HepG2 (cell line): ENCODE data around the gene RGS6. TPM values are rescaled to one million over a fixed set of nuclear protein-coding genes. Genes with fewer than 3 reads are reported as not detected.

Experiments
- ATAC-seq: fragments of 200-7000 bp; cut with Tn5 transposase; 3 replicates; pipeline ENCODE4 v1.9.1; 2020; ENCODE audit warnings: mild to moderate bottlenecking, moderate library complexity
- BruUV-seq: library from RNA; stranded (reverse); fragments of 400-500 nt; replicated peaks from 2 replicates; lab custom pipeline; 2021; lab: Mats Ljungman, UMichigan
- CTCF ChIA-PET: fragments of 300-600 bp; formaldehyde crosslinking; extraction: SDS; loops from one replicate; lab custom pipeline; 2021; ENCODE audit warnings: low total read pairs, inconsistent platforms, low intra/inter-chr PET ratio; lab: Yijun Ruan, JAX
- POLR2A ChIA-PET: fragments of 350-600 bp; sonication (Branson Sonifier 250); formaldehyde crosslinking; loops from one replicate; lab custom pipeline; 2020; ENCODE audit warnings: antibody characterized with exemption, inconsistent platforms; lab: Yijun Ruan, JAX
- DNase-seq: peaks from one replicate; pipeline ENCODE4 v3.0.0-alpha.2; 2015; ENCODE audit warnings: low spot score
- FAIRE-seq: peaks from 3 replicates; lab custom pipeline; 2011; peaks lifted over from hg19 to GRCh38; lab: Jason Lieb, UNC
- H2AFZ ChIP-seq: one replicate; pipeline ENCODE4 v1.6.1; 2011; ENCODE audit warnings: low read length, inconsistent platforms
- H3K27ac ChIP-seq: fragments of 300-600 bp; 3 replicates; pipeline ENCODE4 v1.8.0; 2011; ENCODE audit warnings: mixed run types, mild to moderate bottlenecking, mixed read lengths, low read length, inconsistent platforms; ENCODE audit not compliant: insufficient read depth; ENCODE audit errors: extremely low read length
- H3K27me3 ChIP-seq, 2 experiments: fragments of 200-600 bp in 1 of 2; 2 replicates in 1 of 2; 3 replicates in 1 of 2; pipeline versions ENCODE4 v1.6.0 to v1.8.0; 2011; ENCODE audit warnings: low read length in 2 of 2, mild to moderate bottlenecking in 2 of 2, moderate library complexity in 2 of 2, inconsistent platforms in 1 of 2; ENCODE audit not compliant: insufficient read depth in 2 of 2, control insufficient read depth in 1 of 2
- H3K36me3 ChIP-seq, 2 experiments: fragments of 200-600 bp in 1 of 2; replicated peaks in 1 of 2; 2 replicates in 1 of 2; 3 replicates in 1 of 2; pipeline versions ENCODE4 v1.5.1 to v1.8.0; 2011; ENCODE audit warnings: low read length in 2 of 2, inconsistent platforms in 1 of 2; ENCODE audit not compliant: insufficient read depth in 2 of 2, control insufficient read depth in 1 of 2
- H3K4me1 ChIP-seq: 2 replicates; pipeline ENCODE4 v1.5.1; 2012; ENCODE audit warnings: low read length, inconsistent platforms; ENCODE audit not compliant: insufficient read depth
- H3K4me2 ChIP-seq: 2 replicates; pipeline ENCODE4 v1.6.0; 2011; ENCODE audit warnings: low read depth, low read length, inconsistent platforms
- H3K4me3 ChIP-seq, 3 experiments: fragments of 200-600 bp in 1 of 3; sonication (generic), shearing (Covaris generic) in 1 of 3; replicated peaks in 1 of 3; 2 replicates each; pipeline ENCODE4 v1.5.1; 2011 to 2016; ENCODE audit warnings: low read length in 3 of 3, inconsistent platforms in 2 of 3, low read depth in 2 of 3, mild to moderate bottlenecking in 2 of 3, control low read depth in 1 of 3, mixed read lengths in 1 of 3; ENCODE audit not compliant: insufficient read depth in 1 of 3
- H3K79me2 ChIP-seq: one replicate; pipeline ENCODE4 v1.6.1; 2011; ENCODE audit warnings: low read length, inconsistent platforms; ENCODE audit not compliant: insufficient read depth
- H3K9ac ChIP-seq: 2 replicates; pipeline ENCODE4 v1.6.0; 2011; ENCODE audit warnings: mild to moderate bottlenecking, low read depth, low read length, inconsistent platforms; ENCODE audit not compliant: insufficient read depth
- H3K9me3 ChIP-seq: 2 replicates; pipeline ENCODE4 v1.5.1; 2012; ENCODE audit warnings: mild to moderate bottlenecking, low read length
- H4K20me1 ChIP-seq: 2 replicates; pipeline ENCODE4 v1.6.0; 2011; ENCODE audit warnings: inconsistent platforms, mild to moderate bottlenecking, low read length, moderate library complexity; ENCODE audit not compliant: insufficient read depth
- ATF4 ChIP-seq, 2 experiments: fragments of 450-650 bp in 1 of 2; sonication (generic) in 1 of 2; formaldehyde crosslinking; IDR thresholded peaks; 2 replicates each; pipeline versions ENCODE4 v1.5.0 to v1.8.0; 2020 to 2022; ENCODE audit warnings: mild to moderate bottlenecking in 1 of 2, missing genetic modification reagents in 1 of 2
- BCL3 ChIP-seq: sonication (generic); formaldehyde crosslinking; IDR thresholded peaks from 2 replicates; pipeline ENCODE4 v1.5.1; 2020; ENCODE audit warnings: mild to moderate bottlenecking, missing genetic modification reagents, moderate library complexity
- ERF ChIP-seq: IDR thresholded peaks from 2 replicates; pipeline ENCODE4 v1.6.1; 2018; ENCODE audit warnings: missing biosample characterization, missing genetic modification reagents
- FUBP1 ChIP-seq: sonication (generic); formaldehyde crosslinking; IDR thresholded peaks from 2 replicates; pipeline ENCODE4 v1.5.1; 2020; ENCODE audit warnings: missing genetic modification reagents, mild to moderate bottlenecking, borderline replicate concordance
- GMEB2 ChIP-seq: IDR thresholded peaks from 2 replicates; pipeline ENCODE4 v1.6.1; 2016; ENCODE audit warnings: missing biosample characterization, missing genetic modification reagents, low read depth
- KLF13 ChIP-seq: sonication (generic); formaldehyde crosslinking; IDR thresholded peaks from 2 replicates; pipeline ENCODE4 v1.4.0; 2020; ENCODE audit warnings: mild to moderate bottlenecking, missing genetic modification reagents
- MED1 ChIP-seq: sonication (generic); formaldehyde crosslinking; IDR thresholded peaks from 2 replicates; pipeline ENCODE4 v1.4.0; 2020; ENCODE audit warnings: missing genetic modification reagents
- ZFYVE20 ChIP-seq: sonication (generic); formaldehyde crosslinking; IDR thresholded peaks from 2 replicates; pipeline ENCODE4 v1.8.0; 2023; ENCODE audit warnings: low read depth, mild to moderate bottlenecking, moderate library complexity, missing genetic modification reagents, borderline replicate concordance
- ZNF274 ChIP-seq: sonication (generic); formaldehyde crosslinking; IDR thresholded peaks from 2 replicates; pipeline ENCODE4 v1.5.1; 2020; ENCODE audit warnings: mild to moderate bottlenecking, missing genetic modification reagents
- ZNF337 ChIP-seq: sonication (generic); formaldehyde crosslinking; IDR thresholded peaks from 2 replicates; pipeline ENCODE4 v1.5.1; 2020; ENCODE audit warnings: missing genetic modification reagents, low read depth, mild to moderate bottlenecking, borderline replicate concordance
- ZNF513 ChIP-seq: sonication (generic); formaldehyde crosslinking; conservative IDR thresholded peaks from 2 replicates; pipeline ENCODE4 v1.5.0; 2020; ENCODE audit warnings: missing genetic modification reagents
- ZNF816 ChIP-seq: sonication (generic); formaldehyde crosslinking; IDR thresholded peaks from 2 replicates; pipeline ENCODE4 v1.8.0; 2022; ENCODE audit warnings: missing genetic modification reagents, mild to moderate bottlenecking, borderline replicate concordance
- WGBS: methylation state at CpG from one replicate; pipeline ENCODE4 v1.1.6; 2017; ENCODE audit warnings: low lambda C conversion rate; 5-methylcytosine and 5-hydroxymethylcytosine counted together
- in situ Hi-C: cut with HindIII; loops from 2 replicates; pipeline ENCODE4 v1.10.0; 2017; ENCODE audit warnings: low pct_unique_long_range_greater_than_20kb; ENCODE audit not compliant: extremely low pct_ligation_motif_present
- intact Hi-C: fragments of 100-400 bp; cut with micrococcal nuclease; formaldehyde crosslinking; loops from one replicate; pipeline ENCODE4 v1.10.0; 2022; ENCODE audit not compliant: unreplicated experiment
- polyA plus RNA-seq, 8 experiments: library from polyadenylated mRNA; depleted of rRNA in 3 of 8; stranded (reverse) in 7 of 8; unstranded in 1 of 8; fragments of >200 nt; fragmentation: Illumina TruSeq in 4 of 8; extraction: Trizol in 4 of 8; gene quantifications; 2 replicates each; pipeline versions ENCODE4 v1.2.1 to v1.2.3, GENCODE V29; 2011 to 2016; ENCODE audit warnings: low read depth in 4 of 8, missing spikeins in 1 of 8, mixed read lengths in 1 of 8; ENCODE audit not compliant: insufficient read depth in 1 of 8
- total RNA-seq, 5 experiments: library from RNA; depleted of rRNA; stranded (reverse); fragments of >200 nt; fragmentation: Illumina TruSeq; extraction: Trizol; gene quantifications; 2 replicates each; pipeline ENCODE4 v1.2.3, GENCODE V29; 2016; ENCODE audit warnings: low read depth in 1 of 5

The RGS6 gene
- total and polyA plus RNA-seq, 2 of the 13 experiments (the other 11 are each of a cell fraction or from before 2014, with no cell fraction given): not detected

- TF ChIP-seq ZNF513 (no peak), FUBP1 (no peak), ZNF816 (CRISPR knock-in tag) (no peak), ZNF274 (CRISPR knock-in tag) (no peak), KLF13 (CRISPR knock-in tag) (no peak), ERF (no peak)
Measured at GRCh38 chr14:71923513-71923912, 8.7 kb upstream of the RGS6 start (continued).

- H3K79me2 ChIP-seq: no peaks in the 10 kb centered on the region
- BruUV-seq: no TSS peak
- H3K9ac ChIP-seq: no peak overlapping the region
- peaks cover 1 to 25% of the 10 kb centered on the region in 2 experiments; a peak in 3 of 5 replicates for H3K27me3 ChIP-seq
- no peaks in the 10 kb centered on the region for H3K4me1 ChIP-seq
- no peak overlapping the region for H3K27ac ChIP-seq
- no peak overlapping the region for H2AFZ ChIP-seq
- ChIA-PET CTCF (no interaction called here), POLR2A (no interaction called here)
- in situ Hi-C loops: no loop called here
- FAIRE-seq (no peak), ATAC-seq (no peak), DNase-seq (no peak)
- H3K4me2 ChIP-seq: peak overlapping the region; percentile 57; the same call in 1 of the 2 replicates
- H3K36me3 ChIP-seq: no peaks in the 10 kb centered on the region
- no peaks in the 10 kb centered on the region for H4K20me1 ChIP-seq
- peak overlapping the region in 1 of 3 experiments; percentile 43; a peak in 1 of 6 replicates for H3K4me3 ChIP-seq
- no peaks in the 10 kb centered on the region for H3K9me3 ChIP-seq
- 22% methylated on average over 24 of the region's 36 CpGs for WGBS
- intact Hi-C loops: no loop called here
- no peak for TF ChIP-seq BCL3 (CRISPR knock-in tag)
- no peak for TF ChIP-seq ZFYVE20 (CRISPR knock-in tag)
- TF ChIP-seq ZNF337: no peak
- no peak for TF ChIP-seq ATF4 (CRISPR knock-in tag; IDR thresholded peaks at IDR 0.05)
- TF ChIP-seq MED1 (CRISPR knock-in tag): no peak
- no peak for TF ChIP-seq GMEB2
Measured at GRCh38 chr14:71931492-71932228, 569 bp upstream of the RGS6 start.
